Measurements from ENCODE around the gene SH3RF3.
"Not testable (repeated sequence)": the region's sequence is repeated elsewhere in the genome, so short reads cannot be mapped to it uniquely, and the experiment has no call there.

Gene SH3RF3

GRCh38 chr2:109128616-109129355 lies at the start of gene SH3RF3:
SH3RF3 (plus strand) TSS chr2:109129205.
- peak in 7 of 56 donors; percentile 7 to 51 (median 40) for DNase-seq

DNA sequence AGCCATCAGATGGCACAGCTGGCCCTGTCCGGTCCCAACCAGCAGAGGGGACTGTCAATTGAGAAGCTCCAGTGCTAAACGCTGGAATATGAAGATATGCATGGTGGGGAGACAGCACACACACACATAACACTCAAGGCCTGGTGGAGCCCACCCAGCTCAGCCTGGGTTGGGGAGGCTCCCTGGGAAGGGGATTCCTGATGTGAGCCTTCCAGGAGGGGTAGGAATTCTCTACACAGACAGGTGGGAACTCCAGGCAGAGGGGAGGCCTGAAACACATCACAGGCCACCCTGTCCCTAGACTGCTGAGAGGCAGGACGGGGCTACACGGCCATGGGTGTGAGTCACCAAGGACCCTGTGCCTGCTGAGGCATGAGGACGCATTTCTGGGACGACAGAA lies 49.4 kb upstream of the SH3RF3 start:
- DNase-seq, result no peak

- no peak for DNase-seq
Observed at GRCh38 chr2:109080109-109080508, 48.9 kb upstream of the SH3RF3 start.

GRCh38 chr2:109080757-109081156 lies 48.2 kb upstream of the SH3RF3 start:
- no peak for DNase-seq

GRCh38 chr2:109081374-109081773 lies 47.6 kb upstream of the SH3RF3 start:
- DNase-seq, result no peak

DNA sequence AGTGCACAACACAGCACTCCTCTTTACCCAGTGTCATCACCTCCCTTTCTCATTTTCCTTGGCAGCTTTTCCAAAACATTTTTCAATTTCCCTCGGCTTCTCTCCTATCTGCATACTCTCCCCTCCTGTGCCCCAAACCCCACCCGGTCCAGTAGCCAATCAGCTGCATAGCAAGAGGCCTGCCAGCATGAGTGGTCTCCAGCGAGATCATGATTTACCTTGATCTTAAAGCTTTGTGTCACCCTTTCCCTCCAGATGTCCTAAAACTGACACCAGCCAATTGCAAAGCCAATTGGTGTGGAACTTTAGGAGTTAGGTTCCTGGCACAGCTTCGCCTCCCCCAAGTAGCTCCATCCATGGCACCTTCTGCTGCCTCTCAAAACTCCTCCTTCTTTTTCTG lies 45.2 kb upstream of the SH3RF3 start:
- DNase-seq, result no peak

GRCh38 chr2:109084341-109084740 lies 44.7 kb upstream of the SH3RF3 start:
- no peak for DNase-seq

DNA sequence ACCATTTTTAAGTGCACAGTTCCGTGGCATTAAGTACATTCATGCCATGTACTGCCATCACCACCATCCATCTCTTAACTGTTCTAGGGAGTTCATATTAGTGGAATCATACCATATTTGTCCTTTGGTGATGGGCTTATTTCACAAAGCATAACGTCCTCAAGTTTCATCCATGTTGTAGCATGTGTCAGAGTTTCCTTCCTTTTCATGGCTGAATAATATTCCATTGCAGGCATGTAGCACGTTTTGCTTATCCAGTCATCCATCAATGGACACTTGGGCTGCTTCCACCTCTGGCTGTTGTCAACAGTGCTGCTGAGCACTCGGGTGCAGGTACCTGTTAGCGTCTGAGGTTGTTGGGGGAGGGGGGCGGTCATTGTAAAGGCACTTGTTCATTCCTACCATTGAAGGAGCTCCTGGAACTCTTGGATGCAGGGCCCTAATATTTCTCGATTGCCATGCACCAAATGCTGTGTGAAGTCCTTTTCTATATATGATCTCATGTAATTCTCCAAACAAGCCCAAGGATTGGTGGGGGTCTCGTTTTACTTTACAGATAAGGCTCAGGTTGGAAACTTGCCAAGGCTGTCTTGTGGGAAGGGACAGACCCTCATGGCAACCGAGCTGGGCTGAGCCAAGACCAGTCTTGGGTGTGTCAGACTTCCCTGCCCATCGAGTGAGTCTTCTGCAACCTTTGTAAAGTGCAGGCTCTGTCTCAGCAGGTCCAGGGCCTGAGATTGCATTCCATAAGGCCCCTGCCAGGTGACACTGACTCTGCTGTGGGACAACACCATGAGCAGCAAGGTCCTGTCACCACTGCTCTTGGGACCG lies 42.9 kb upstream of the SH3RF3 start:
- DNase-seq, result no peak

GRCh38 chr2:109086743-109087020 lies 42.3 kb upstream of the SH3RF3 start:
- no peak for DNase-seq

DNA sequence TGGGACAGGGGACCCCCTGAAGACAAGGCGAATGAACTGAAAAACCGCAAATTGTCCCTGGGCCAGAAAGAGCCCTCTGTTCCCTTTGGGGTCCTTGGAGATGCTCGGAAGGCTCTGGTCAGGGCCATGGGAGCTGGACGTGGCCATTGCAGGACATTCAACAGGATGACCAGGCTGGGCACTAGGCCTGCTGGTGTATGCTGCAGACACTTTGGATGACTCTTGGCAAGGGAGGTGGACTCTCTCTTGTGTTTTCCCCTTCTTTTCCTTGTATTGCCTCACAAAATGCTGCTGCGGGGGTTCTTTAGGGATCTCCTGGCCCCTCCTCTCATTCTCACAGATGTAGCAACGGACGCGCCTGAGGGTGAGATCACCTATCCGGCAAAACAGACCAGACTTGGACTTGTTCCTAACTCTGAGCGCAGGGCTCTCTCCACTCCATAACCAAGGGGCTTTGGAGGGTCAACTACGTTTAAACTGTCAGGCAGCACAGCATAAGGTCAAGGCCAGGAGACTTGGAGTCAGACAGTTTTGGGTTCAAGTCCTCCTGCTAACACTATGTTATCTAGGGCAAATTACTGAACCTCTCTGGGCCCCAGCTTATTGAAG lies 41.8 kb upstream of the SH3RF3 start:
- no peak for DNase-seq

DNA sequence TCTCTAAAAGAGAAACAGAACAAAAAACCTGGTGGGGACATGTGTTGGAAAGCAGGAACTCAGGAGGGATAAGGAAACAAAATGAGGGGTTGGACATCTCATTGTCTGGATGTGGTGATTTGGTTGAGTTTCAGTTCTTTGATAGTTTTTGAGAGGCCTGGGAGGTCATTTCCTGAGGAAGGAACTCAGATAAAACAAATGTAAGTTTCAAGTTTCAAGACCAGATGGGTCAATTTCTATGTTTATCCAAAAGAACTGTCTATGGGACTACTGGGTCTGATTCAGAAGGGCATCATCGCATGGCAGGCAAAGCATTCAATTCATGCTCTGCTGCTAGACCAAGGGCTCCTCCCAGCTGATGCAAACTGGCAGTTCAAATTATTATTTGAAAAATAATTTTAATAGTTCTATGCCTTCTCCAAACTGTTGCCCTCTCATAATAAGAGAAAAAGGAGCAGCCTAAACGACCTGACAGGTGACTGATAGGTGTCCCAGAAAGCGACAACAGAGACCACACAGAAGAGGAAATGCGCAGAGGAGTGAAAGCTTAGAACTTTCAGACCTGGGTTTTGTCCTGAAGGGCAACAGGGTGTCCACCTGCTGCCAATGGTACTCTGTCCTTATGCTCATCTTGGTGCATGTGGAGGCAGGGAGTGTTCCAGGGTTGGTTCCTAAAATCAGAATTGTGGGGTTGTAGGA lies 39.3 kb upstream of the SH3RF3 start:
- DNase-seq, result no peak

GRCh38 chr2:109091526-109091925 lies 37.5 kb upstream of the SH3RF3 start:
- DNase-seq, result no peak

DNA sequence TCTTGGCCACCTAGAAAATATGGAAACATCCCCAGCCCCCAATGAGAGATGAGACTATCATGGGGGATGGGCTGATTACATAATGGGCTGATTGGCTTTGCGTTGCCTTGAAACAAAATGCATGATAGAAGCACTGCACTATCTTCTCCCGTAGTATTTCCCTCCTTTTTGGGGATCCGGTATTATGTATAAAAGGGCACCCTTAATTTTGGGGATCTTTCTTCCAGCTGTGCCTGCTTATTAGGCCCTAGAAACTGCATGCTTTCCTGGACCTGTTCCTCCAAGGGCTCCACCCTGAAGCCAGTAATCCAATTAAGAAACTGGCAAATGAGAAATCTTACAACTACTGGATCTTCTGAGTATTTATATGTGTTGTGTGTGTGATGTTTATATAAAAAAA lies 34.9 kb upstream of the SH3RF3 start:
- no peak for DNase-seq

DNA sequence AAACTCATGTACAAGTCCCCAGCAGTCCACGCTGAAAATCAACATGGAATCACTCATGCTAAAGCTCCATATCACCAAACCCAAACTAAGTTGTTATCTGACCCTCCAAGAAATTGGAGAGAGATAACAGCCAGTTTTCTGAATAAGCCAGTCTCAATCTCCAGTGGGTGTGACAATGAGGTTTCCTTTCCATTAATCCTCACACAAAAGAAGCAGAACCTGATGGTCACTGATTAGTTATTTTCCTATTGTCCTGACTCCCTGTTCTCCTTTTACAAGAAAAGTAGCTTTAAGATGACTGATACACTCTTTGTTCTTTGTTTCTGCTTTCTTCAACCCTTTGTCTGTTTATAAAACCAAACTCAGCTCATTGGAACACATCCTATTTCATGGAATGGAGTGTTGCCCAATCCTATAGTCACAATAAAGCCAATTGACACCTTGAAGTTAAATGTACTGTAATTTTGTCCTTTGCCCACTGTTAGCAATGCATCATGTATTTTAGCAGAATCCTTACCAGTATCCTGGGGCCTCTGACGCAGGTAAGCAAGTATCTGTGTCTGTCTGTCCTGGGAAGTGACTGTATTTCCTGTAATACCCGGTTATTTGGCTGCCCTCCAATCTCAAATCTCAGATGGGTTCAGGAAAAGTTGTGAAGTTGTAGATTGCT lies 30.6 kb upstream of the SH3RF3 start:
- no peak for DNase-seq

DNA sequence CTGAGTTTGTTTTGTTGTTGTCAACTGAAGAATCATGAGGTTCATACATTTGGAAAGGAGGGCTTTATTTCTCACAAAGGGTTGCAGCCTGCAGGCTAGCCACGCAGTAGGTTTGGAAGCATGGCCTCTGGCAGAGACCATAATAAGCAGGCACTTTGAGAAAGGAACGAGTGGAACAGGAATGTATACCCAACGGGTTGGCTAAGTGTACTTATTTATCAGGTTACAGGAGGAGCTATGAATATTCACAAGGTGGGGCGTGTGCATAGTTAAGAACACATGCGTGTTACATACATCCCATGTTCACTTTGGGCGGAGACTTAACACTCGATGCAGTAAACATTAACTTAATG lies 30.1 kb upstream of the SH3RF3 start:
- DNase-seq, result no peak

GRCh38 chr2:109102588-109103233 lies 26.3 kb upstream of the SH3RF3 start:
- DNase-seq, result peak in 5 of 56 donors; percentile 3 to 26 (median 17)

GRCh38 chr2:109105113-109105512 lies 23.9 kb upstream of the SH3RF3 start:
- no peak for DNase-seq

DNA sequence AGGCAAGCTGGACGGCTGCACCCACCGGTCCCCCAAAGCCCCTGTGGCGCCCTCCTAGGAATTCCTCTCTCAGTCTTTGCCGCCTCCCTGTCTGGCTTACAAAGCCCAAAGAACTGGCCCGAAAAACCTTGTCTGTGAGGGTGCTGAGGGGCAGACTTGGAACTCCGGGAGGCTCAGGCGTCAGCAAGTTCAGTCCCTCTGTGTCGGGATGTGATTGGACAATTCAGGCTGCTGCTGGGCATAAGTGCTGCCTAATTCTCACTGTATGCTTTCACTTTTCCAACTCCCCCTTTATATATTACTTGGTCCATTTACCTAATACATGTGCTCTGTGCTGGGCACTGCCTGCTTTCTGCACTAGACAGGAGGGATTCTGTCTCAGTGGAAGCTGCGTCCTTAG lies 20.3 kb upstream of the SH3RF3 start:
- DNase-seq, result no peak

- no peak for DNase-seq
Observed at GRCh38 chr2:109109342-109109741, 19.7 kb upstream of the SH3RF3 start.

DNA sequence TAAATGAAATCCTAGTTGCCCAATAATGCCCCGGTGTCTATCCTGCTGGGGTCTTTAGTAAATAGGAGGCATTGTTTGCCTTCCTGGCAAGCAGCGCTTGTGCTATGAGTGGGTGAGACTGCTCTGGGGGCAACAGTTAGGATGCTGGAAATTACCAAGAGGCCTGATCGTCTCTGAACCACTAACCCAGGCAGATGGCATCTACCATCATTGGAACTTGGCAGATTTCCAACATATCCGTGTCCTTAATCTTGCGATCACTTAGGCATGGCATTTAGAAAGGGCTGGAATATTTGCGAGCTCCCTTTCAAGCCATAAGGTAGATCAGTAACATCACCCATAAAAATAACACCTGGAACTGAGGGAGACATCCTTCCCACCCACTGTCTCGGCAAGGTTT lies 18.8 kb upstream of the SH3RF3 start:
- DNase-seq, result no peak

GRCh38 chr2:109117181-109117580 lies 11.8 kb upstream of the SH3RF3 start:
- DNase-seq, result not testable (repeated sequence)
